Liver (tissue), 3 donors: ENCODE results near the gene ATG2A.

ENCODE experiments used
- EGR1 ChIP-seq, 2 donors: IDR thresholded peaks; 2 replicates each; pipeline ENCODE4 v1.6.1; 2016 to 2018; ENCODE audit warnings: antibody characterized with exemption in 2 of 2, low read depth in 2 of 2
- GABPA ChIP-seq, 2 donors: IDR thresholded peaks in 1 of 2; conservative IDR thresholded peaks in 1 of 2; 2 replicates each; pipeline ENCODE4 v1.6.1; 2016; ENCODE audit warnings: antibody characterized with exemption in 2 of 2, mild to moderate bottlenecking in 1 of 2, moderate library complexity in 1 of 2
- HNF4A ChIP-seq, 2 donors: conservative IDR thresholded peaks; 2 replicates each; pipeline ENCODE4 v1.6.1; 2016; ENCODE audit warnings: antibody characterized with exemption in 2 of 2, mild to moderate bottlenecking in 2 of 2
- HNF4G ChIP-seq: IDR thresholded peaks from 2 replicates; pipeline ENCODE4 v1.6.1; 2016; ENCODE audit warnings: antibody characterized with exemption
- RAD21 ChIP-seq, 2 donors: IDR thresholded peaks; 2 replicates each; pipeline ENCODE4 v1.6.1; 2016; ENCODE audit warnings: antibody characterized with exemption in 2 of 2, mild to moderate bottlenecking in 2 of 2
- REST ChIP-seq: IDR thresholded peaks from 2 replicates; pipeline ENCODE4 v1.6.1; 2016; ENCODE audit warnings: antibody characterized with exemption, mild to moderate bottlenecking
- YY1 ChIP-seq: IDR thresholded peaks from 2 replicates; pipeline ENCODE4 v1.6.1; 2016; ENCODE audit warnings: antibody characterized with exemption, mild to moderate bottlenecking
- TF ChIP-seq, protein P1 (sequence below): fragments of 150-350 bp; IDR thresholded peaks from 2 replicates; pipeline ENCODE4 v1.5.1; 2017; ENCODE audit warnings: improper control_type of control experiment, low read depth, low read length; ENCODE audit not compliant: missing input control
- TF ChIP-seq, protein P2 (sequence below): IDR thresholded peaks from 2 replicates; pipeline ENCODE4 v1.6.1; 2016; ENCODE audit warnings: antibody characterized with exemption
- donor health status: healthy.
- donor health status: healthy.

DNA sequence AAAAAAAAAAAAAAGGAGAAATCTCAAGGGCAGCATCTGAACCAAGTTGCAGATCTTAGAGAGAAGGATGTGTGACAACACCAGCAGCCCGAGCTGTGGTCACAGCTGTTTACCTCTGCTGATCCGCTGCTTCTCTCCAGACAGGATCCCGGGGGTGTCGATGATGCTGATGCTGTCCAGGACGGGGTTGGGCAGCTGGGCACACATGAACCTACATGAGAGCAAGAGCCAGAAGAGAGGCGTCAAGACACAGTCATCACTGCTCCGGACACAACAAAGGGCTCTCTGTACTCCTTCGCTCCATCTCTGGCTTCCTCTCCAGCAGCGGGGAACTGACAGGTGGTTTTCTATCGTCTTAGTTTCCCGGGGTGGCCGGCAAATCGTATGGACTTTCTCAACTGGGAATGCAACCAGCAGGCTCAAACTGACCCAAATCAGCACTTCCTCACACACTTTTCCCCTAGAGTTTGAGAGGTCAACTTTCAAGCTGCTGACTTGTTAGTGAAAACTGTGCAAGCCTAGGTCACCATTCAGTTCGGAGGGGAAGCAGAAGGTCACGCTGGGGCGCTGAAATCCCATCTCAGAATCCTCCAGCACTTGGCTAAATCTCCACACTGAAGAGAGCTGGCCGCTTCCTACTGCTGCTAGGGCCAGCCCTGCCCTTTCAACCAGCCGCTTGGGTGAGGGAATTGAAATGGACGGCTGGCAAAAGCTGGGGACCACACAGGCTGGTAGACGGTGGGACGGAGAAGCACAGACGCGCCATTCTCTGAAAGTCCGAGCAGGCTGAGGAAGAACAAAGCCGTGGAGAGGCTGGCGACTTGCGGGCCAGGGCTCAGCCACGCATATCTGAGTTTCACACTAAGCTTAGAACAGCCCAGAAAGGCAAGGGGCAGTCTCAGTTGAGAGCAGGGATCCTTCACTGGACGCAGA is 42.4 kb downstream of the ATG2A start:
- no peak for TF ChIP-seq HNF4A (conservative IDR thresholded peaks at IDR 0.05)
- TF ChIP-seq GABPA (IDR thresholded peaks at IDR 0.05 in 1 of 2, conservative IDR thresholded peaks at IDR 0.05 in 1 of 2): no peak
- TF ChIP-seq, protein P1, sequence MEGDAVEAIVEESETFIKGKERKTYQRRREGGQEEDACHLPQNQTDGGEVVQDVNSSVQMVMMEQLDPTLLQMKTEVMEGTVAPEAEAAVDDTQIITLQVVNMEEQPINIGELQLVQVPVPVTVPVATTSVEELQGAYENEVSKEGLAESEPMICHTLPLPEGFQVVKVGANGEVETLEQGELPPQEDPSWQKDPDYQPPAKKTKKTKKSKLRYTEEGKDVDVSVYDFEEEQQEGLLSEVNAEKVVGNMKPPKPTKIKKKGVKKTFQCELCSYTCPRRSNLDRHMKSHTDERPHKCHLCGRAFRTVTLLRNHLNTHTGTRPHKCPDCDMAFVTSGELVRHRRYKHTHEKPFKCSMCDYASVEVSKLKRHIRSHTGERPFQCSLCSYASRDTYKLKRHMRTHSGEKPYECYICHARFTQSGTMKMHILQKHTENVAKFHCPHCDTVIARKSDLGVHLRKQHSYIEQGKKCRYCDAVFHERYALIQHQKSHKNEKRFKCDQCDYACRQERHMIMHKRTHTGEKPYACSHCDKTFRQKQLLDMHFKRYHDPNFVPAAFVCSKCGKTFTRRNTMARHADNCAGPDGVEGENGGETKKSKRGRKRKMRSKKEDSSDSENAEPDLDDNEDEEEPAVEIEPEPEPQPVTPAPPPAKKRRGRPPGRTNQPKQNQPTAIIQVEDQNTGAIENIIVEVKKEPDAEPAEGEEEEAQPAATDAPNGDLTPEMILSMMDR: no peak
- TF ChIP-seq YY1: no peak
- TF ChIP-seq REST: no peak
- TF ChIP-seq EGR1 (IDR thresholded peaks at IDR 0.05; ENCODE audit: low read depth in 2 of 2): no peak
- TF ChIP-seq HNF4G: no peak
- TF ChIP-seq, protein P2, sequence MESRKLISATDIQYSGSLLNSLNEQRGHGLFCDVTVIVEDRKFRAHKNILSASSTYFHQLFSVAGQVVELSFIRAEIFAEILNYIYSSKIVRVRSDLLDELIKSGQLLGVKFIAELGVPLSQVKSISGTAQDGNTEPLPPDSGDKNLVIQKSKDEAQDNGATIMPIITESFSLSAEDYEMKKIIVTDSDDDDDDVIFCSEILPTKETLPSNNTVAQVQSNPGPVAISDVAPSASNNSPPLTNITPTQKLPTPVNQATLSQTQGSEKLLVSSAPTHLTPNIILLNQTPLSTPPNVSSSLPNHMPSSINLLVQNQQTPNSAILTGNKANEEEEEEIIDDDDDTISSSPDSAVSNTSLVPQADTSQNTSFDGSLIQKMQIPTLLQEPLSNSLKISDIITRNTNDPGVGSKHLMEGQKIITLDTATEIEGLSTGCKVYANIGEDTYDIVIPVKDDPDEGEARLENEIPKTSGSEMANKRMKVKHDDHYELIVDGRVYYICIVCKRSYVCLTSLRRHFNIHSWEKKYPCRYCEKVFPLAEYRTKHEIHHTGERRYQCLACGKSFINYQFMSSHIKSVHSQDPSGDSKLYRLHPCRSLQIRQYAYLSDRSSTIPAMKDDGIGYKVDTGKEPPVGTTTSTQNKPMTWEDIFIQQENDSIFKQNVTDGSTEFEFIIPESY: no peak
- no peak for TF ChIP-seq RAD21 (IDR thresholded peaks at IDR 0.05)
